ENCODE data around the gene EHMT2. TPM values are rescaled to one million over a fixed set of nuclear protein-coding genes. Genes with fewer than 3 reads are reported as not detected.
"Not testable (repeated sequence)": the region's sequence is repeated elsewhere in the genome, so short reads cannot be mapped to it uniquely, and the experiment has no call there.

The EHMT2 gene
- total RNA-seq, 3 donors from 2014 or later (not counting 1 experiment from before 2014, with no cell fraction given): 49.3 to 56.6 (median 55.8) TPM

DNA sequence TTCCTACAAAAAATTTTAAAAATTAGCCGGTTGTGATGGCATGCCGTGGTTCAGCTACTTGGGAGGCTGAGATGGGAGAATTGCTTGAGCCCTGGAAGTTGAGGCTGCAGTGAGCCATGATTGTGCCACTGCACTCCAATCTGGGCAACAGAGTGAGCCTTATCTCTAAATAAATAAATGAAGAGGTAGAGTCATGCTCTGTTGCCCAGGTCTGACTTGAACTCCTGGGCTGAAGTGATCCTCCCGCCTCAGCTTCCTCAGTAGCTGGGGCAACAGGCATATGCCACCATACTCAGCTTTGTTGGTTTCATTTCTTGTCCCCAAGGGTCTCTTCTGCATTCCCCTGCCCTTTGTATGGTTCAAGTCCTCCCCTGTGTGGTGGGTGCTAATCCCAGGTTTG, 53.0 kb downstream of the EHMT2 start:
- H3K36me3 Mint-ChIP-seq: peaks cover 1% of the 10 kb centered on the region
- no peak overlapping the region for H3K27ac Mint-ChIP-seq
- H3K4me3 Mint-ChIP-seq: no peak overlapping the region
- no peaks in the 10 kb centered on the region for H3K9me3 Mint-ChIP-seq
- no peak overlapping the region for H3K4me3 ChIP-seq (ENCODE audit: low read length)
- TF ChIP-seq, protein P1, sequence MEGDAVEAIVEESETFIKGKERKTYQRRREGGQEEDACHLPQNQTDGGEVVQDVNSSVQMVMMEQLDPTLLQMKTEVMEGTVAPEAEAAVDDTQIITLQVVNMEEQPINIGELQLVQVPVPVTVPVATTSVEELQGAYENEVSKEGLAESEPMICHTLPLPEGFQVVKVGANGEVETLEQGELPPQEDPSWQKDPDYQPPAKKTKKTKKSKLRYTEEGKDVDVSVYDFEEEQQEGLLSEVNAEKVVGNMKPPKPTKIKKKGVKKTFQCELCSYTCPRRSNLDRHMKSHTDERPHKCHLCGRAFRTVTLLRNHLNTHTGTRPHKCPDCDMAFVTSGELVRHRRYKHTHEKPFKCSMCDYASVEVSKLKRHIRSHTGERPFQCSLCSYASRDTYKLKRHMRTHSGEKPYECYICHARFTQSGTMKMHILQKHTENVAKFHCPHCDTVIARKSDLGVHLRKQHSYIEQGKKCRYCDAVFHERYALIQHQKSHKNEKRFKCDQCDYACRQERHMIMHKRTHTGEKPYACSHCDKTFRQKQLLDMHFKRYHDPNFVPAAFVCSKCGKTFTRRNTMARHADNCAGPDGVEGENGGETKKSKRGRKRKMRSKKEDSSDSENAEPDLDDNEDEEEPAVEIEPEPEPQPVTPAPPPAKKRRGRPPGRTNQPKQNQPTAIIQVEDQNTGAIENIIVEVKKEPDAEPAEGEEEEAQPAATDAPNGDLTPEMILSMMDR (IDR thresholded peaks at IDR 0.05): no peak
- DNase-seq (no peak), ATAC-seq (no peak)
- H3K4me1 ChIP-seq (ENCODE audit: control insufficient read depth, insufficient read depth, low read length): no peaks in the 10 kb centered on the region
- H3K4me1 Mint-ChIP-seq: no peaks in the 10 kb centered on the region
- no peaks in the 10 kb centered on the region for H3K27me3 Mint-ChIP-seq (ENCODE audit: low read depth in 2 of 2)
- intact Hi-C loops (cut with micrococcal nuclease): no loop called here
- WGBS (ENCODE audit: insufficient coverage): 94% methylated on average over 3 of the region's 3 CpGs
- no peaks in the 10 kb centered on the region for H3K9me3 ChIP-seq (ENCODE audit: control insufficient read depth, insufficient read depth, low read length)
- H3K27ac ChIP-seq (ENCODE audit: low read length): no peak overlapping the region
- H3K27me3 ChIP-seq (ENCODE audit: control insufficient read depth, insufficient read depth, low read length): no peaks in the 10 kb centered on the region
- peaks cover 9% of the 10 kb centered on the region for H3K36me3 ChIP-seq (ENCODE audit: control insufficient read depth, insufficient read depth, low read length)

DNA sequence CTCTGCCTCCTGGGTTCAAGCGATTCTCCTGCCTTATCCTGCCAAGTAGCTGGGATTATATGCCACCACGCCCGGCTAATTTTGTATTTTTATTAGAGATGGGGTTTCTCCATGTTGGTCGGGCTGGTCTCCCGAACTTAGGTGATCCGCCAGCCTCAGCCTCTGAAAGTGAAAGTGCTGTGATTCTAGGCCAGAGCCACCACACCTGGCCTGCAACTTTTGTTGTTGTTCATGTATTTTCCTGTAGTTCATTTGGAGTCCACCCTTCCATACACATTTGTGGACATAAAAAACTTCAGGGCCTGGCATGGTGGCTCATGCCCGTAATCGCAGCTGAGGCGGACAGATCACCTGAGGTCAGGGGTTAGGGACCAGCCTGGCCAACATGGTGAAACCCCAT, 55.4 kb downstream of the EHMT2 start:
- TF ChIP-seq, protein P1 (IDR thresholded peaks at IDR 0.05): no peak

DNA sequence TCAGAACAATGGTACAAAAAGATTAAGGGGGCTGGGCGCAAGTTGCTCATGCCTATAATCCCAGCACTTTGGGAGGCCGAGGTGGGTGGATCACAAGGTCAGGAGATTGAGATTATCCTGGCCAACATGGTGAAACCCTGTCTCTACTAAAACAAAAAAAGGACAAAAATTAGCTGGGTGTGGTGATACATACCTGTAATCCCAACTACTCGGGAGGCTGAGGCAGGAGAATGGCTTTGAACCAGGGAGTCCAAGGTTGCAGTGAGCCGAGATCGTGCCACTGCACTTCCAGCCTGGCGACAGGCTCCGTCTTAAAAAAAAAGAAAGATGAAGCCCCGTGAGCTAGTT, 57.7 kb downstream of the EHMT2 start:
- H3K9me3 Mint-ChIP-seq, H3K27ac Mint-ChIP-seq: not testable (repeated sequence)

More for the DNA sequence above, 55.4 kb downstream of the EHMT2 start:
- Histone ChIP-seq H3K4me3 (ENCODE audit: low read length) (no peak overlapping the region), H3K4me1 (ENCODE audit: control insufficient read depth, insufficient read depth, low read length) (peaks cover 19% of the 10 kb centered on the region), H3K27me3 (ENCODE audit: control insufficient read depth, insufficient read depth, low read length) (no peaks in the 10 kb centered on the region), H3K9me3 (ENCODE audit: control insufficient read depth, insufficient read depth, low read length) (no peaks in the 10 kb centered on the region), H3K27ac (ENCODE audit: low read length) (no peak overlapping the region), H3K36me3 (ENCODE audit: control insufficient read depth, insufficient read depth, low read length) (peaks cover 31% of the 10 kb centered on the region)
- Mint-ChIP-seq H3K4me1 (peaks cover 7 to 8% of the 10 kb centered on the region in 2 donors), H3K36me3 (peaks cover 6% of the 10 kb centered on the region), H3K9me3 (no peaks in the 10 kb centered on the region), H3K4me3 (no peak overlapping the region), H3K27ac (no peak overlapping the region), H3K27me3 (ENCODE audit: low read depth in 2 of 2) (no peaks in the 10 kb centered on the region)
- intact Hi-C loops (cut with micrococcal nuclease): no loop called here
- ATAC-seq: no peak
- DNase-seq: no peak
- WGBS (ENCODE audit: insufficient coverage): 92% methylated on average over 9 of the region's 9 CpGs

DNA sequence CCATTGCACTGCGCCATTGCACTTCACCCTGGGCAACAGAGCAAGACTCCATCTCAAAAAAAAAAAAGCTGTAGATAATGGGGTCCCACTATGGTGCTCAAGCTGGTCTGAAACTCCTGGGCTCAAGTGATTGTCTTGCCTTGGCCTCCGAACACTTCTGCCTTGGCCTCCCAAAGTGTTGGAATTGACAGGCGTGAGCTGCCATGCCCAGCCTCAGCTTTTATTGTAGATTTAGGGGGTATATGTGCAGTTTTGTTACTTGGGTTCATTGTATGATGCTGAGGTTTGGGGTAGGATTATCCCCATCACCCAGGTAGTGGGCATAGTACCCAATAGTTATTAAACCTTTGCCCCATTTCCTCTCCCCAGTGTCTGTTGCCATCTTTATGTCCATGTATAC, 58.5 kb downstream of the EHMT2 start:
- Mint-ChIP-seq H3K4me3 (no peak overlapping the region), H3K27me3 (ENCODE audit: low read depth in 2 of 2) (no peaks in the 10 kb centered on the region), H3K36me3 (peaks cover 6% of the 10 kb centered on the region), H3K27ac (no peak overlapping the region), H3K4me1 (peaks cover 34 to 35% of the 10 kb centered on the region in 2 donors), H3K9me3 (no peaks in the 10 kb centered on the region)
- WGBS (ENCODE audit: insufficient coverage): 98% methylated on average over 3 of the region's 3 CpGs
- H3K27ac ChIP-seq (ENCODE audit: low read length): no peak overlapping the region
- no peak overlapping the region for H3K4me3 ChIP-seq (ENCODE audit: low read length)
- intact Hi-C loops (cut with micrococcal nuclease): no loop called here
- H3K9me3 ChIP-seq (ENCODE audit: control insufficient read depth, insufficient read depth, low read length): no peaks in the 10 kb centered on the region
- no peaks in the 10 kb centered on the region for H3K27me3 ChIP-seq (ENCODE audit: control insufficient read depth, insufficient read depth, low read length)
- TF ChIP-seq, protein P1 (IDR thresholded peaks at IDR 0.05): no peak
- H3K4me1 ChIP-seq (ENCODE audit: control insufficient read depth, insufficient read depth, low read length): peaks cover 41% of the 10 kb centered on the region
- ATAC-seq: no peak
- peaks cover 34% of the 10 kb centered on the region for H3K36me3 ChIP-seq (ENCODE audit: control insufficient read depth, insufficient read depth, low read length)
- no peak for DNase-seq

More for the DNA sequence above, 57.7 kb downstream of the EHMT2 start:
- H3K27ac ChIP-seq (ENCODE audit: low read length); H3K4me3 ChIP-seq (ENCODE audit: low read length); H3K27me3 ChIP-seq (ENCODE audit: control insufficient read depth, insufficient read depth, low read length); H3K27me3 Mint-ChIP-seq (ENCODE audit: low read depth in 2 of 2); ATAC-seq; DNase-seq; H3K4me3 Mint-ChIP-seq; H3K36me3 Mint-ChIP-seq; H3K9me3 ChIP-seq (ENCODE audit: control insufficient read depth, insufficient read depth, low read length); intact Hi-C loops (cut with micrococcal nuclease): not testable (repeated sequence)
- Histone ChIP-seq H3K36me3 (ENCODE audit: control insufficient read depth, insufficient read depth, low read length) (peaks cover 34% of the 10 kb centered on the region), H3K4me1 (ENCODE audit: control insufficient read depth, insufficient read depth, low read length) (peaks cover 38% of the 10 kb centered on the region)
- H3K4me1 Mint-ChIP-seq: peaks cover 28 to 29% of the 10 kb centered on the region in 2 donors
- WGBS (ENCODE audit: insufficient coverage): 96% methylated on average over 8 of the region's 8 CpGs

DNA sequence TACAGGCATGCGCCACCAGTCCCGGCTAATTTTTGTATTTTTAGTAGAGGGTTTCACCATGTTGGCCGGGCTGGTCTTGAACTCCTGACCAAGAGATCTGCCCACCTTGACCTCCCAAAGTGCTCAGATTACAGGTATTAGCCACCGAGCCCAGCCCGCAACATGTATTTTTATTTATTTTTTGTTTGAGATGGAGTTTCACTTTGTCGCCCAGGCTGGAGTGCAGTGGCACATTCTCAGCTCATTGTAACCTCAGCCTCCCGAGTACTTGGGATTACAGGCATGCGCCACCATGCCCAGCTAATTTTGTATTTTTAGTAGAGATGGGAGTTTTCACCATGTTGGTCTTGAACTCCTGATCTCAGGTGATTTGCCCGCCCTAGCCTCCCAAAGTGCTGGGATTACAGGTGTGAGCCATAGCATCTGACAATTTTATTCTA, 59.4 kb downstream of the EHMT2 start:
- Histone ChIP-seq H3K4me1 (ENCODE audit: control insufficient read depth, insufficient read depth, low read length) (peaks cover 48% of the 10 kb centered on the region), H3K36me3 (ENCODE audit: control insufficient read depth, insufficient read depth, low read length) (peaks cover 34% of the 10 kb centered on the region)
- H3K27ac ChIP-seq (ENCODE audit: low read length); H3K27me3 Mint-ChIP-seq (ENCODE audit: low read depth in 2 of 2); H3K4me3 ChIP-seq (ENCODE audit: low read length); H3K9me3 Mint-ChIP-seq; DNase-seq; H3K9me3 ChIP-seq (ENCODE audit: control insufficient read depth, insufficient read depth, low read length); intact Hi-C loops (cut with micrococcal nuclease); H3K36me3 Mint-ChIP-seq; H3K4me3 Mint-ChIP-seq; ATAC-seq; H3K27me3 ChIP-seq (ENCODE audit: control insufficient read depth, insufficient read depth, low read length): not testable (repeated sequence)
- 81% methylated on average over 9 of the region's 9 CpGs for WGBS (ENCODE audit: insufficient coverage)
- peaks cover 34 to 35% of the 10 kb centered on the region in 2 donors for H3K4me1 Mint-ChIP-seq
- H3K27ac Mint-ChIP-seq: peak overlapping the region in 1 of 2 donors; percentile 94

Data from natural killer cell (primary cell).